ENCODE results near the gene TRPV4.

The TRPV4 gene

GRCh38 chr12:109878247-109878625, 45.0 kb upstream of the TRPV4 start:
- TF ChIP-seq CTCF (IDR thresholded peaks at IDR 0.05; ENCODE audit: insufficient read depth, low read depth, low read length, missing control alignments), result no peak
- DNase-seq (ENCODE audit: low read depth), result no peak
- no peak overlapping the region for H3K4me3 ChIP-seq (ENCODE audit: low read depth, low read length)

- no peak for DNase-seq (ENCODE audit: low read depth)
- no peak for TF ChIP-seq CTCF (IDR thresholded peaks at IDR 0.05; ENCODE audit: insufficient read depth, low read depth, low read length, missing control alignments)
- H3K4me3 ChIP-seq (ENCODE audit: low read depth, low read length), result no peak overlapping the region
Measured at GRCh38 chr12:109877504-109878246, 44.5 kb upstream of the TRPV4 start.

GRCh38 chr12:109876406-109876805, 43.2 kb upstream of the TRPV4 start:
- no peak for TF ChIP-seq CTCF (IDR thresholded peaks at IDR 0.05; ENCODE audit: insufficient read depth, low read depth, low read length, missing control alignments)
- DNase-seq (ENCODE audit: low read depth), result no peak
- H3K4me3 ChIP-seq (ENCODE audit: low read depth, low read length), result no peak overlapping the region

- peak; percentile 73 for DNase-seq (ENCODE audit: low read depth)
- TF ChIP-seq CTCF (IDR thresholded peaks at IDR 0.05; ENCODE audit: insufficient read depth, low read depth, low read length, missing control alignments), result no peak
- no peak overlapping the region for H3K4me3 ChIP-seq (ENCODE audit: low read depth, low read length)
Measured at GRCh38 chr12:109875572-109876131, 42.5 kb upstream of the TRPV4 start.

GRCh38 chr12:109873653-109874052, 40.5 kb upstream of the TRPV4 start:
- DNase-seq (ENCODE audit: low read depth), result no peak
- no peak for TF ChIP-seq CTCF (IDR thresholded peaks at IDR 0.05; ENCODE audit: insufficient read depth, low read depth, low read length, missing control alignments)
- H3K4me3 ChIP-seq (ENCODE audit: low read depth, low read length), result no peak overlapping the region

- DNase-seq (ENCODE audit: low read depth), result no peak
- H3K4me3 ChIP-seq (ENCODE audit: low read depth, low read length), result no peak overlapping the region
- TF ChIP-seq CTCF (IDR thresholded peaks at IDR 0.05; ENCODE audit: insufficient read depth, low read depth, low read length, missing control alignments), result no peak
Measured at GRCh38 chr12:109871668-109872314, 38.6 kb upstream of the TRPV4 start.
